ENCODE data around the gene QKI.

The QKI gene

DNA sequence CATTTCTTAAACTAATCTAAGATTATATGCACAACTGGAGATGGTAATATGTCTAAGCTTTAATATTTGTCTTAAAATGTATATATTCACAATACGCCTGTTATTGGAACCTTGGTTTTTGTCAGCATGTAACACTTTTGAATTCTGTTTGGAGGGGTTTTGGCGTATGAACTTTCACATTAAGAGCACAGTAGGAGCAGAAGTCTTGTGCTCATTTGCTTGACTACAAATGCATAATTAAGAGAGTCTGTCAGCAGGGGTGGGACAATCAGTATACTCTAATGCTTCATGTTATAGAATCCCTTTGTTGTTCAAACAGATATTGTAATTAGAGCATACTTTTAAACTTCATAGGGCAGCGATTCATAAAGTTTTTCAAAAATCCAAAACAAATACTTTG, 112.8 kb downstream of the QKI start:
- TF ChIP-seq, protein P1, sequence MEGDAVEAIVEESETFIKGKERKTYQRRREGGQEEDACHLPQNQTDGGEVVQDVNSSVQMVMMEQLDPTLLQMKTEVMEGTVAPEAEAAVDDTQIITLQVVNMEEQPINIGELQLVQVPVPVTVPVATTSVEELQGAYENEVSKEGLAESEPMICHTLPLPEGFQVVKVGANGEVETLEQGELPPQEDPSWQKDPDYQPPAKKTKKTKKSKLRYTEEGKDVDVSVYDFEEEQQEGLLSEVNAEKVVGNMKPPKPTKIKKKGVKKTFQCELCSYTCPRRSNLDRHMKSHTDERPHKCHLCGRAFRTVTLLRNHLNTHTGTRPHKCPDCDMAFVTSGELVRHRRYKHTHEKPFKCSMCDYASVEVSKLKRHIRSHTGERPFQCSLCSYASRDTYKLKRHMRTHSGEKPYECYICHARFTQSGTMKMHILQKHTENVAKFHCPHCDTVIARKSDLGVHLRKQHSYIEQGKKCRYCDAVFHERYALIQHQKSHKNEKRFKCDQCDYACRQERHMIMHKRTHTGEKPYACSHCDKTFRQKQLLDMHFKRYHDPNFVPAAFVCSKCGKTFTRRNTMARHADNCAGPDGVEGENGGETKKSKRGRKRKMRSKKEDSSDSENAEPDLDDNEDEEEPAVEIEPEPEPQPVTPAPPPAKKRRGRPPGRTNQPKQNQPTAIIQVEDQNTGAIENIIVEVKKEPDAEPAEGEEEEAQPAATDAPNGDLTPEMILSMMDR (conservative IDR thresholded peaks at IDR 0.05; ENCODE audit: low read length): no peak
- H3K4me3 ChIP-seq (ENCODE audit: low read length): no peak overlapping the region
- DNase-seq (ENCODE audit: low read depth): no peak

DNA sequence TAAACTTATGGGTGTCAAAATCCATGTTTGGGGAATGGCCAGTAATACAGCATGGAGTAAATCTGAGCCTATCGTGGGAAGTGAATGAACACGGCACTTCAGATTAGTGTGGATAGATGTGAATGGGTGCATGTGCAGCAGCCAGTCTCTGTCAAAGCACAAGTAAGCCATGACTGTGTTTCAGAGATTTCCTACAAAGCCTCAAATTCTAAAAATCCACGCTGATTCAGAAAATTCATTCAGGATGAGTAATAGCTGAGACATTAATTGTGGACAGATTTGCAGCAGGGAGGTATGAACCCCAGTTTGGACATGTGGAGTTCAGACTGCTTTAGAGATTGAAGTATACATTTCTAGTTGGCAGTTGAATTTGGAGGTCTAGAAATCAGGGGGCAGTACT, 115.1 kb downstream of the QKI start:
- TF ChIP-seq, protein P1 (conservative IDR thresholded peaks at IDR 0.05; ENCODE audit: low read length): no peak
- peak; percentile 86 for DNase-seq (ENCODE audit: low read depth)
- no peak overlapping the region for H3K4me3 ChIP-seq (ENCODE audit: low read length)

GRCh38 chr6:163530406-163530805, 115.9 kb downstream of the QKI start:
- DNase-seq (ENCODE audit: low read depth): no peak
- TF ChIP-seq, protein P1 (conservative IDR thresholded peaks at IDR 0.05; ENCODE audit: low read length): no peak
- no peak overlapping the region for H3K4me3 ChIP-seq (ENCODE audit: low read length)

DNA sequence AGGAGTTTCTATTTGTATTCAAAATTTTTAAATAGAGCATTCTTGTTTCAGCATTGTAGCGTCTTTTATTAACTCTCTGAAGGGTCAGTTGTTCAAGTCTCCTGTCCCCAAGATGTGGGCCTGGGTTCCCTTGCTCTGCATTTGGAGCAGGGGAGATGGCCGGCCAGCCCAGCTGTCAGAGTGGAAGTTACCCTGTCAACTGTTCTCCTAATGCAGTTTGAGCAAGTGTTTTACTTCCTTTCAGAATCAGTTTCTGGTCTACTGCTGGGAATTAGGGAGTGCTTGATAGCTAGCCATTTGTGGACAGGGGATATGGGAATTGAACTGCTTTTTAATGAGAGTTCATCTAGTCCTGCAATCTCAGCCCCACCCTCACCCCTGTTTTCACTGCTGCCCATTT, 116.6 kb downstream of the QKI start:
- H3K4me3 ChIP-seq (ENCODE audit: low read length): no peak overlapping the region
- DNase-seq (ENCODE audit: low read depth): no peak
- TF ChIP-seq, protein P1 (conservative IDR thresholded peaks at IDR 0.05; ENCODE audit: low read length): no peak

- TF ChIP-seq, protein P1 (conservative IDR thresholded peaks at IDR 0.05; ENCODE audit: low read length): no peak
- DNase-seq (ENCODE audit: low read depth): no peak
- no peak overlapping the region for H3K4me3 ChIP-seq (ENCODE audit: low read length)
Observed at GRCh38 chr6:163532526-163533078, 118.1 kb downstream of the QKI start.

DNA sequence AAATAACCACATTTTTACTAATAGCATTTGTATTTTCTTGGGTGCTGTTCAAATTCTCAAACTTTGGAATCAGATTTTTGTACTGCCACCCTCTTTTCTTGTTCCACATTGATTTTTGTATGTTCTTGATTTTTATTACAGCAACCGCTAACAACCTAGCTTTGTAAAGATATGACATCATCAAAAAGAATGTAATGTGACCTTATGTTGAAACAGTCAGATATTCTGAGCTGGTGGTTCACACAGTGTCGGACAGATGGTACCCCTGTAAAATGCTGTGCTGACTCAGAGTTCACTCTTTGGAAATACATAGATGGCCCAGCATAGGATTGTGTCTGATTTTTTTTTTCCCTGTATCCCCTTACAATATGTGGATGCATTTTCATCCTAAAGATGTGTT, 118.9 kb downstream of the QKI start:
- H3K4me3 ChIP-seq (ENCODE audit: low read length): no peak overlapping the region
- TF ChIP-seq, protein P1 (conservative IDR thresholded peaks at IDR 0.05; ENCODE audit: low read length): no peak
- DNase-seq (ENCODE audit: low read depth): peak; percentile 92

DNA sequence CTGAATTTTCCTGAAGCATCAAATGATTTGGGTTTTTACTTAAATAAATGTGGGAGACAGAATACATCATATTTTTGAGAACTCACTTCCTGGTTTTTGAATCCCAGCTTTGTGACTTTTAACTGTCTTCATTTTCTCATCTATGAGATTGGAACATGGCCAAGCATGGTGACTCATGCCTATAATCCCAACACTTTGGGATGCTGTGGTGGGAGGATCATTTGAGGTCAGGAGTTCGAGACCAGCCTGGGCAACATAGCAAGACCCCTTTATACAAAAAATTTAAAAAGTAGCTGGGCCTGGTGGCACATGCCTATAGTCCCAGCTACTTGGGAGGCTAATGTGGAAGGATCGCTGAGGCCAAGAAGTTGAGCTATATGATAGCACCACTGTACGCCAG, 122.3 kb downstream of the QKI start:
- DNase-seq (ENCODE audit: low read depth): peak; percentile 29
- H3K4me3 ChIP-seq (ENCODE audit: low read length): no peak overlapping the region
- TF ChIP-seq, protein P1 (conservative IDR thresholded peaks at IDR 0.05; ENCODE audit: low read length): no peak
